Measurements from ENCODE around the gene APBB2. TPM values are rescaled to one million over a fixed set of nuclear protein-coding genes. Genes with fewer than 3 reads are reported as not detected.

APBB2 gene
- total RNA-seq, 1 donor from 2014 or later = 1.7 TPM

- intact Hi-C loops (cut with micrococcal nuclease) = no loop called here
- Mint-ChIP-seq H3K9me3 (no peaks in the 10 kb centered on the region), H3K4me3 (no peak overlapping the region), H3K4me1 (no peaks in the 10 kb centered on the region), H3K27ac (no peak overlapping the region), H3K27me3 (peaks cover 7% of the 10 kb centered on the region), H3K36me3 (ENCODE audit: low read depth) (no peaks in the 10 kb centered on the region)
- DNase-seq = no peak
Measured at GRCh38 chr4:41175794-41176193, 38.5 kb downstream of the APBB2 start.

- intact Hi-C loops (cut with micrococcal nuclease) = no loop called here
- H3K27ac Mint-ChIP-seq = no peak overlapping the region
- no peaks in the 10 kb centered on the region for H3K36me3 Mint-ChIP-seq (ENCODE audit: low read depth)
- H3K9me3 Mint-ChIP-seq = no peaks in the 10 kb centered on the region
- no peak for DNase-seq
- no peak overlapping the region for H3K4me3 Mint-ChIP-seq
- peaks cover 7% of the 10 kb centered on the region for H3K27me3 Mint-ChIP-seq
- H3K4me1 Mint-ChIP-seq = no peaks in the 10 kb centered on the region
Measured at GRCh38 chr4:41174444-41174843, 39.9 kb downstream of the APBB2 start.

- Mint-ChIP-seq H3K27ac (no peak overlapping the region), H3K4me1 (no peaks in the 10 kb centered on the region), H3K27me3 (peaks cover 7% of the 10 kb centered on the region), H3K4me3 (no peak overlapping the region), H3K9me3 (no peaks in the 10 kb centered on the region), H3K36me3 (ENCODE audit: low read depth) (no peaks in the 10 kb centered on the region)
- intact Hi-C loops (cut with micrococcal nuclease) = no loop called here
- no peak for DNase-seq
Measured at GRCh38 chr4:41172786-41173185, 41.6 kb downstream of the APBB2 start.

- Mint-ChIP-seq H3K4me3 (no peak overlapping the region), H3K27me3 (no peaks in the 10 kb centered on the region), H3K4me1 (no peaks in the 10 kb centered on the region), H3K36me3 (ENCODE audit: low read depth) (no peaks in the 10 kb centered on the region), H3K9me3 (no peaks in the 10 kb centered on the region), H3K27ac (no peak overlapping the region)
- intact Hi-C loops (cut with micrococcal nuclease) = no loop called here
- no peak for DNase-seq
Measured at GRCh38 chr4:41169256-41169800, 45.0 kb downstream of the APBB2 start.

- H3K27ac Mint-ChIP-seq = no peak overlapping the region
- no peak overlapping the region for H3K4me3 Mint-ChIP-seq
- H3K4me1 Mint-ChIP-seq = no peaks in the 10 kb centered on the region
- H3K36me3 Mint-ChIP-seq (ENCODE audit: low read depth) = no peaks in the 10 kb centered on the region
- intact Hi-C loops (cut with micrococcal nuclease) = no loop called here
- DNase-seq = no peak
- no peaks in the 10 kb centered on the region for H3K9me3 Mint-ChIP-seq
- no peaks in the 10 kb centered on the region for H3K27me3 Mint-ChIP-seq
Measured at GRCh38 chr4:41167191-41167590, 47.2 kb downstream of the APBB2 start.

- no peaks in the 10 kb centered on the region for H3K27me3 Mint-ChIP-seq
- no peak overlapping the region for H3K4me3 Mint-ChIP-seq
- H3K9me3 Mint-ChIP-seq = no peaks in the 10 kb centered on the region
- no peaks in the 10 kb centered on the region for H3K36me3 Mint-ChIP-seq (ENCODE audit: low read depth)
- no peaks in the 10 kb centered on the region for H3K4me1 Mint-ChIP-seq
- intact Hi-C loops (cut with micrococcal nuclease) = no loop called here
- no peak for DNase-seq
- no peak overlapping the region for H3K27ac Mint-ChIP-seq
Measured at GRCh38 chr4:41164405-41164804, 49.9 kb downstream of the APBB2 start.

- Mint-ChIP-seq H3K9me3 (no peaks in the 10 kb centered on the region), H3K27ac (no peak overlapping the region), H3K27me3 (no peaks in the 10 kb centered on the region), H3K36me3 (ENCODE audit: low read depth) (no peaks in the 10 kb centered on the region), H3K4me3 (no peak overlapping the region), H3K4me1 (no peaks in the 10 kb centered on the region)
- intact Hi-C loops (cut with micrococcal nuclease) = no loop called here
- no peak for DNase-seq
Measured at GRCh38 chr4:41161355-41161754, 53.0 kb downstream of the APBB2 start.

GRCh38 chr4:41160856-41161255, 53.5 kb downstream of the APBB2 start:
- no peak overlapping the region for H3K27ac Mint-ChIP-seq
- no peaks in the 10 kb centered on the region for H3K36me3 Mint-ChIP-seq (ENCODE audit: low read depth)
- H3K4me1 Mint-ChIP-seq = no peaks in the 10 kb centered on the region
- DNase-seq = no peak
- no peaks in the 10 kb centered on the region for H3K27me3 Mint-ChIP-seq
- intact Hi-C loops (cut with micrococcal nuclease) = no loop called here
- H3K4me3 Mint-ChIP-seq = no peak overlapping the region
- no peaks in the 10 kb centered on the region for H3K9me3 Mint-ChIP-seq

- Mint-ChIP-seq H3K4me1 (no peaks in the 10 kb centered on the region), H3K27me3 (no peaks in the 10 kb centered on the region), H3K27ac (no peak overlapping the region), H3K4me3 (no peak overlapping the region), H3K9me3 (no peaks in the 10 kb centered on the region), H3K36me3 (ENCODE audit: low read depth) (no peaks in the 10 kb centered on the region)
- DNase-seq = no peak
- intact Hi-C loops (cut with micrococcal nuclease) = no loop called here
Measured at GRCh38 chr4:41160012-41160789, 54.1 kb downstream of the APBB2 start.

- intact Hi-C loops (cut with micrococcal nuclease) = no loop called here
- H3K27ac Mint-ChIP-seq = no peak overlapping the region
- no peak overlapping the region for H3K4me3 Mint-ChIP-seq
- DNase-seq = no peak
- H3K27me3 Mint-ChIP-seq = no peaks in the 10 kb centered on the region
- no peaks in the 10 kb centered on the region for H3K36me3 Mint-ChIP-seq (ENCODE audit: low read depth)
- H3K4me1 Mint-ChIP-seq = no peaks in the 10 kb centered on the region
- no peaks in the 10 kb centered on the region for H3K9me3 Mint-ChIP-seq
Measured at GRCh38 chr4:41158756-41159155, 55.6 kb downstream of the APBB2 start.

- Mint-ChIP-seq H3K4me1 (no peaks in the 10 kb centered on the region), H3K4me3 (no peak overlapping the region), H3K27ac (no peak overlapping the region), H3K27me3 (peaks cover 2% of the 10 kb centered on the region), H3K9me3 (no peaks in the 10 kb centered on the region), H3K36me3 (ENCODE audit: low read depth) (no peaks in the 10 kb centered on the region)
- intact Hi-C loops (cut with micrococcal nuclease) = no loop called here
- no peak for DNase-seq
Measured at GRCh38 chr4:41158274-41158673, 56.1 kb downstream of the APBB2 start.

- DNase-seq = no peak
- H3K4me1 Mint-ChIP-seq = no peaks in the 10 kb centered on the region
- H3K9me3 Mint-ChIP-seq = no peaks in the 10 kb centered on the region
- no peaks in the 10 kb centered on the region for H3K36me3 Mint-ChIP-seq (ENCODE audit: low read depth)
- H3K4me3 Mint-ChIP-seq = no peak overlapping the region
- intact Hi-C loops (cut with micrococcal nuclease) = no loop called here
- H3K27ac Mint-ChIP-seq = no peak overlapping the region
- peaks cover 3% of the 10 kb centered on the region for H3K27me3 Mint-ChIP-seq
Measured at GRCh38 chr4:41157009-41157408, 57.3 kb downstream of the APBB2 start.

GRCh38 chr4:41156574-41156973, 57.8 kb downstream of the APBB2 start:
- H3K27ac Mint-ChIP-seq = no peak overlapping the region
- no peaks in the 10 kb centered on the region for H3K36me3 Mint-ChIP-seq (ENCODE audit: low read depth)
- intact Hi-C loops (cut with micrococcal nuclease) = no loop called here
- no peaks in the 10 kb centered on the region for H3K9me3 Mint-ChIP-seq
- H3K27me3 Mint-ChIP-seq = peaks cover 3% of the 10 kb centered on the region
- no peak overlapping the region for H3K4me3 Mint-ChIP-seq
- DNase-seq = no peak
- no peaks in the 10 kb centered on the region for H3K4me1 Mint-ChIP-seq

- Mint-ChIP-seq H3K4me1 (no peaks in the 10 kb centered on the region), H3K27me3 (peaks cover 3% of the 10 kb centered on the region), H3K9me3 (no peaks in the 10 kb centered on the region), H3K36me3 (ENCODE audit: low read depth) (no peaks in the 10 kb centered on the region), H3K4me3 (no peak overlapping the region), H3K27ac (no peak overlapping the region)
- intact Hi-C loops (cut with micrococcal nuclease) = no loop called here
- no peak for DNase-seq
Measured at GRCh38 chr4:41155194-41155830, 59.0 kb downstream of the APBB2 start.
